HepG2 (cell line): ENCODE results near the gene SLC6A4. TPM values are rescaled to one million over a fixed set of nuclear protein-coding genes. Genes with fewer than 3 reads are reported as not detected.

Experiments used
- DNMT3B ChIP-seq: conservative IDR thresholded peaks from 2 replicates; pipeline ENCODE4 v1.6.1; 2016; ENCODE audit warnings: missing biosample characterization, control low read depth
- ETV6 ChIP-seq: sonication (generic); formaldehyde crosslinking; conservative IDR thresholded peaks from 2 replicates; pipeline ENCODE4 v1.4.0; 2020; ENCODE audit warnings: missing genetic modification reagents
- HMG20A ChIP-seq: IDR thresholded peaks from 2 replicates; pipeline ENCODE4 v1.6.1; 2016; ENCODE audit warnings: borderline replicate concordance
- NAIF1 ChIP-seq: sonication (generic); formaldehyde crosslinking; IDR thresholded peaks from 2 replicates; pipeline ENCODE4 v1.5.0; 2020; ENCODE audit warnings: mild to moderate bottlenecking, missing genetic modification reagents, borderline replicate concordance
- PCBP2 ChIP-seq: fragments of 200-400 bp; formaldehyde crosslinking; optimal IDR thresholded peaks from 2 replicates; pipeline ENCODE3; 2018; ENCODE audit warnings: low read length, low read depth; ENCODE audit not compliant: poor library complexity, severe bottlenecking
- RARG ChIP-seq: sonication (generic); formaldehyde crosslinking; IDR thresholded peaks from 2 replicates; pipeline ENCODE4 v1.4.0; 2020; ENCODE audit warnings: low read depth, mild to moderate bottlenecking, missing genetic modification reagents
- SETDB1 ChIP-seq: sonication (generic); formaldehyde crosslinking; IDR thresholded peaks from 2 replicates; pipeline ENCODE4 v1.5.1; 2020; ENCODE audit warnings: missing genetic modification reagents, mild to moderate bottlenecking, borderline replicate concordance
- SIN3A ChIP-seq: IDR thresholded peaks from 2 replicates; pipeline ENCODE4 v1.6.1; 2011; ENCODE audit warnings: low read depth, mild to moderate bottlenecking, control low read depth, low read length, borderline replicate concordance
- U2AF1 ChIP-seq: fragments of 200-400 bp; formaldehyde crosslinking; optimal IDR thresholded peaks from 2 replicates; pipeline ENCODE3; 2017; ENCODE audit warnings: mild to moderate bottlenecking, low read depth, low read length
- ZBTB8A ChIP-seq: sonication (generic); formaldehyde crosslinking; IDR thresholded peaks from 2 replicates; pipeline ENCODE4 v1.4.0; 2020; ENCODE audit warnings: mild to moderate bottlenecking, low read depth, missing genetic modification reagents, borderline replicate concordance
- ZNF10 ChIP-seq: sonication (generic); formaldehyde crosslinking; IDR thresholded peaks from 2 replicates; pipeline ENCODE4 v1.4.0; 2020; ENCODE audit warnings: mild to moderate bottlenecking, low read depth, missing genetic modification reagents, borderline replicate concordance
- ZNF260 ChIP-seq: sonication (generic); formaldehyde crosslinking; IDR thresholded peaks from 2 replicates; pipeline ENCODE4 v1.4.0; 2020; ENCODE audit warnings: missing genetic modification reagents, low read depth, mild to moderate bottlenecking, borderline replicate concordance
- ZNF557 ChIP-seq: sonication (generic); formaldehyde crosslinking; IDR thresholded peaks from 2 replicates; pipeline ENCODE4 v1.4.0; 2020; ENCODE audit warnings: missing genetic modification reagents
- polyA plus RNA-seq, 8 experiments: library from polyadenylated mRNA; depleted of rRNA in 3 of 8; stranded (reverse) in 7 of 8; unstranded in 1 of 8; fragments of >200 nt; fragmentation: Illumina TruSeq in 4 of 8; extraction: Trizol in 4 of 8; gene quantifications; 2 replicates each; pipeline versions ENCODE4 v1.2.1 to v1.2.3, GENCODE V29; 2011 to 2016; ENCODE audit warnings: low read depth in 4 of 8, missing spikeins in 1 of 8, mixed read lengths in 1 of 8; ENCODE audit not compliant: insufficient read depth in 1 of 8
- total RNA-seq, 5 experiments: library from RNA; depleted of rRNA; stranded (reverse); fragments of >200 nt; fragmentation: Illumina TruSeq; extraction: Trizol; gene quantifications; 2 replicates each; pipeline ENCODE4 v1.2.3, GENCODE V29; 2016; ENCODE audit warnings: low read depth in 1 of 5
- TF ChIP-seq, protein P1 (sequence below): sonication (generic); formaldehyde crosslinking; IDR thresholded peaks from 2 replicates; pipeline ENCODE4 v1.5.0; 2020; ENCODE audit warnings: mild to moderate bottlenecking, missing genetic modification reagents
- TF ChIP-seq, protein P2 (sequence below), 2 experiments: fragments of 450-650 bp in 1 of 2; sonication (generic) in 1 of 2; formaldehyde crosslinking in 1 of 2; IDR thresholded peaks; 2 replicates each; pipeline versions ENCODE4 v1.6.1 to v1.8.0; 2016 to 2022; ENCODE audit warnings: antibody characterized with exemption in 1 of 2, mild to moderate bottlenecking in 1 of 2, missing genetic modification reagents in 1 of 2
- TF ChIP-seq, protein P3 (sequence below): fragments of 450-650 bp; IDR thresholded peaks from 2 replicates; pipeline ENCODE4 v1.6.1; 2017; ENCODE audit warnings: mild to moderate bottlenecking

The SLC6A4 gene
- total and polyA plus RNA-seq, 2 of the 13 experiments (the other 11 are each of a cell fraction or from before 2014, with no cell fraction given), result 7.6 to 20.3 TPM

DNA sequence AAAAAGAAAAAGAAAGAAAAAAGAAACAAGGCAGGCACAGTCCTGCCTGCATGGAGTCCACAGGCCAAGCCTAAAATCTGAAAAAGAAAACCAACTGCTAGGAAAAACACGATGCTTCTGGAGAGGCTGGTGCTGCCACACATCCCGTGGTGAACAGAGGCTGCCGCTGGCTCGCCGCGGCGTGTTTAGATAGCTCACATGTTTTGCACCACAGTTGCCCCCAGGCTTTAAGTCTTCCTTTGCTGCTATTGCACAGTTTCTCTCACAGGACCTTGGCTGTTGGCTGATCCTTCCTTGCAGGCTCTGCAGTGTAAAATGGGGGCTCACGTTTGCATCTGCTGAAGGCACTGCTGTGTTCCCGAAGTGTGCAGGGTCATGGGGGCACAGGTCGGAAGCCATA, 8.6 kb downstream of the SLC6A4 start (continued):
- TF ChIP-seq, protein P1, sequence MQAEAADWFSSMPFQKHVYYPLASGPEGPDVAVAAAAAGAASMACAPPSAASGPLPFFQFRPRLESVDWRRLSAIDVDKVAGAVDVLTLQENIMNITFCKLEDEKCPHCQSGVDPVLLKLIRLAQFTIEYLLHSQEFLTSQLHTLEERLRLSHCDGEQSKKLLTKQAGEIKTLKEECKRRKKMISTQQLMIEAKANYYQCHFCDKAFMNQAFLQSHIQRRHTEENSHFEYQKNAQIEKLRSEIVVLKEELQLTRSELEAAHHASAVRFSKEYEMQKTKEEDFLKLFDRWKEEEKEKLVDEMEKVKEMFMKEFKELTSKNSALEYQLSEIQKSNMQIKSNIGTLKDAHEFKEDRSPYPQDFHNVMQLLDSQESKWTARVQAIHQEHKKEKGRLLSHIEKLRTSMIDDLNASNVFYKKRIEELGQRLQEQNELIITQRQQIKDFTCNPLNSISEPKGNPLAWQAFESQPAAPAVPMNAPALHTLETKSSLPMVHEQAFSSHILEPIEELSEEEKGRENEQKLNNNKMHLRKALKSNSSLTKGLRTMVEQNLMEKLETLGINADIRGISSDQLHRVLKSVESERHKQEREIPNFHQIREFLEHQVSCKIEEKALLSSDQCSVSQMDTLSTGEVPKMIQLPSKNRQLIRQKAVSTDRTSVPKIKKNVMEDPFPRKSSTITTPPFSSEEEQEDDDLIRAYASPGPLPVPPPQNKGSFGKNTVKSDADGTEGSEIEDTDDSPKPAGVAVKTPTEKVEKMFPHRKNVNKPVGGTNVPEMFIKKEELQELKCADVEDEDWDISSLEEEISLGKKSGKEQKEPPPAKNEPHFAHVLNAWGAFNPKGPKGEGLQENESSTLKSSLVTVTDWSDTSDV (CRISPR knock-in tag), result no peak
- TF ChIP-seq ZNF260 (CRISPR knock-in tag), result no peak
- no peak for TF ChIP-seq RARG (CRISPR knock-in tag)
- no peak for TF ChIP-seq ETV6
- no peak for TF ChIP-seq ZBTB8A (CRISPR knock-in tag)
- TF ChIP-seq DNMT3B (CRISPR knock-in tag), result no peak
- TF ChIP-seq, protein P2, sequence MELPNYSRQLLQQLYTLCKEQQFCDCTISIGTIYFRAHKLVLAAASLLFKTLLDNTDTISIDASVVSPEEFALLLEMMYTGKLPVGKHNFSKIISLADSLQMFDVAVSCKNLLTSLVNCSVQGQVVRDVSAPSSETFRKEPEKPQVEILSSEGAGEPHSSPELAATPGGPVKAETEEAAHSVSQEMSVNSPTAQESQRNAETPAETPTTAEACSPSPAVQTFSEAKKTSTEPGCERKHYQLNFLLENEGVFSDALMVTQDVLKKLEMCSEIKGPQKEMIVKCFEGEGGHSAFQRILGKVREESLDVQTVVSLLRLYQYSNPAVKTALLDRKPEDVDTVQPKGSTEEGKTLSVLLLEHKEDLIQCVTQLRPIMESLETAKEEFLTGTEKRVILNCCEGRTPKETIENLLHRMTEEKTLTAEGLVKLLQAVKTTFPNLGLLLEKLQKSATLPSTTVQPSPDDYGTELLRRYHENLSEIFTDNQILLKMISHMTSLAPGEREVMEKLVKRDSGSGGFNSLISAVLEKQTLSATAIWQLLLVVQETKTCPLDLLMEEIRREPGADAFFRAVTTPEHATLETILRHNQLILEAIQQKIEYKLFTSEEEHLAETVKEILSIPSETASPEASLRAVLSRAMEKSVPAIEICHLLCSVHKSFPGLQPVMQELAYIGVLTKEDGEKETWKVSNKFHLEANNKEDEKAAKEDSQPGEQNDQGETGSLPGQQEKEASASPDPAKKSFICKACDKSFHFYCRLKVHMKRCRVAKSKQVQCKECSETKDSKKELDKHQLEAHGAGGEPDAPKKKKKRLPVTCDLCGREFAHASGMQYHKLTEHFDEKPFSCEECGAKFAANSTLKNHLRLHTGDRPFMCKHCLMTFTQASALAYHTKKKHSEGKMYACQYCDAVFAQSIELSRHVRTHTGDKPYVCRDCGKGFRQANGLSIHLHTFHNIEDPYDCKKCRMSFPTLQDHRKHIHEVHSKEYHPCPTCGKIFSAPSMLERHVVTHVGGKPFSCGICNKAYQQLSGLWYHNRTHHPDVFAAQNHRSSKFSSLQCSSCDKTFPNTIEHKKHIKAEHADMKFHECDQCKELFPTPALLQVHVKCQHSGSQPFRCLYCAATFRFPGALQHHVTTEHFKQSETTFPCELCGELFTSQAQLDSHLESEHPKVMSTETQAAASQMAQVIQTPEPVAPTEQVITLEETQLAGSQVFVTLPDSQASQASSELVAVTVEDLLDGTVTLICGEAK (IDR thresholded peaks at IDR 0.05), result no peak
- TF ChIP-seq, protein P2 (CRISPR knock-in tag; IDR thresholded peaks at IDR 0.05), result no peak
- TF ChIP-seq NAIF1 (CRISPR knock-in tag), result no peak
- TF ChIP-seq, protein P3, sequence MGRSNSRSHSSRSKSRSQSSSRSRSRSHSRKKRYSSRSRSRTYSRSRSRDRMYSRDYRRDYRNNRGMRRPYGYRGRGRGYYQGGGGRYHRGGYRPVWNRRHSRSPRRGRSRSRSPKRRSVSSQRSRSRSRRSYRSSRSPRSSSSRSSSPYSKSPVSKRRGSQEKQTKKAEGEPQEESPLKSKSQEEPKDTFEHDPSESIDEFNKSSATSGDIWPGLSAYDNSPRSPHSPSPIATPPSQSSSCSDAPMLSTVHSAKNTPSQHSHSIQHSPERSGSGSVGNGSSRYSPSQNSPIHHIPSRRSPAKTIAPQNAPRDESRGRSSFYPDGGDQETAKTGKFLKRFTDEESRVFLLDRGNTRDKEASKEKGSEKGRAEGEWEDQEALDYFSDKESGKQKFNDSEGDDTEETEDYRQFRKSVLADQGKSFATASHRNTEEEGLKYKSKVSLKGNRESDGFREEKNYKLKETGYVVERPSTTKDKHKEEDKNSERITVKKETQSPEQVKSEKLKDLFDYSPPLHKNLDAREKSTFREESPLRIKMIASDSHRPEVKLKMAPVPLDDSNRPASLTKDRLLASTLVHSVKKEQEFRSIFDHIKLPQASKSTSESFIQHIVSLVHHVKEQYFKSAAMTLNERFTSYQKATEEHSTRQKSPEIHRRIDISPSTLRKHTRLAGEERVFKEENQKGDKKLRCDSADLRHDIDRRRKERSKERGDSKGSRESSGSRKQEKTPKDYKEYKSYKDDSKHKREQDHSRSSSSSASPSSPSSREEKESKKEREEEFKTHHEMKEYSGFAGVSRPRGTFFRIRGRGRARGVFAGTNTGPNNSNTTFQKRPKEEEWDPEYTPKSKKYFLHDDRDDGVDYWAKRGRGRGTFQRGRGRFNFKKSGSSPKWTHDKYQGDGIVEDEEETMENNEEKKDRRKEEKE, result no peak
- no peak for TF ChIP-seq ZNF10 (CRISPR knock-in tag)
- no peak for TF ChIP-seq PCBP2
- TF ChIP-seq U2AF1, result no peak
- TF ChIP-seq SETDB1 (CRISPR knock-in tag), result no peak
- TF ChIP-seq SIN3A, result no peak
- no peak for TF ChIP-seq ZNF557
- TF ChIP-seq HMG20A (CRISPR knock-in tag), result no peak
